ENCODE data around the gene CCNL2.

CCNL2 gene

DNA sequence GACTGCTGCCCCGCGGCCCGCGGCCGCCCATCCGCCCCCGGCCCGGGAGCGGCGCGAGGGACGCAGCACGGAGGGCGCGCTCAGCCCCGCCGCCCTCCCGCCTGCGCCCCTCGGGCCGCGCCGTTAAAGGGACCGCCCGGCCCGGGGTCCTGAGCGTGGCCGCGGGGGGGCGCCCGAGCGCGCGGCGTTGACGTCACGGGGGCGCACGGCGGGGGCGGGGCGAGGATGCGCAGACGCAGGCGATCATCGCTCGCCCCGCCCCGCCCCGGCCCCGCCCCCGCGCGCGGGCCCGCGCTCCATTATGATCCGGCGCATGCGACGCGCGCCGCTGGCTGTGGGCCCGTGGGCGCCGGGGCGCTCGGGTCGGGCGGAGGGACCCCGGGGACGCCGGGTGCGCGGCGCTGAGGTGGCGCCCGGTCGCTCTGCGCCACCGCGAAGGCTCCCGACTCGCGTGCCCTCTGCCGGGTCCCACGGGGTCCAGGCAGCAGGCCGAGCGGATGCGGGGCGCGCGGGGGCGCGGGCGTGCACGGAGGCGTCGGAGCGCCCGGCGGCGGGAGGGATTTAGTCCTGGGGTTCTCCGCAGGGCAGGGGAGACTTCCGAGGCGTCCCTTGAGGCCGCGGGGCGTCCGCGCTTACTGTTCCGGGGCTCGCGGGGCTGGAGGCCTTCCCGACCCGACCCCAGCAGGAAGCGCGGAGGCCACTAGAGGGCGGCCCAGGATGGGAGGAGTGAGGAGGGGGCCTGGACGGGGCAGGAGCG lies 49.7 kb downstream of the CCNL2 start, which contains the start of gene DVL1:
TSS of gene DVL1 (minus strand) at position 163 of the 757 bp plus-strand sequence. CDS start 353 bp downstream, outside the sequence.
- peak; percentile 47 for TF ChIP-seq POLR2A (IDR thresholded peaks at IDR 0.05; ENCODE audit: low read length)
- no peak for TF ChIP-seq GATA1 (IDR thresholded peaks at IDR 0.05; ENCODE audit: low read depth, low read length)
- peak; percentile 81 to 91 for DNase-seq

DNA sequence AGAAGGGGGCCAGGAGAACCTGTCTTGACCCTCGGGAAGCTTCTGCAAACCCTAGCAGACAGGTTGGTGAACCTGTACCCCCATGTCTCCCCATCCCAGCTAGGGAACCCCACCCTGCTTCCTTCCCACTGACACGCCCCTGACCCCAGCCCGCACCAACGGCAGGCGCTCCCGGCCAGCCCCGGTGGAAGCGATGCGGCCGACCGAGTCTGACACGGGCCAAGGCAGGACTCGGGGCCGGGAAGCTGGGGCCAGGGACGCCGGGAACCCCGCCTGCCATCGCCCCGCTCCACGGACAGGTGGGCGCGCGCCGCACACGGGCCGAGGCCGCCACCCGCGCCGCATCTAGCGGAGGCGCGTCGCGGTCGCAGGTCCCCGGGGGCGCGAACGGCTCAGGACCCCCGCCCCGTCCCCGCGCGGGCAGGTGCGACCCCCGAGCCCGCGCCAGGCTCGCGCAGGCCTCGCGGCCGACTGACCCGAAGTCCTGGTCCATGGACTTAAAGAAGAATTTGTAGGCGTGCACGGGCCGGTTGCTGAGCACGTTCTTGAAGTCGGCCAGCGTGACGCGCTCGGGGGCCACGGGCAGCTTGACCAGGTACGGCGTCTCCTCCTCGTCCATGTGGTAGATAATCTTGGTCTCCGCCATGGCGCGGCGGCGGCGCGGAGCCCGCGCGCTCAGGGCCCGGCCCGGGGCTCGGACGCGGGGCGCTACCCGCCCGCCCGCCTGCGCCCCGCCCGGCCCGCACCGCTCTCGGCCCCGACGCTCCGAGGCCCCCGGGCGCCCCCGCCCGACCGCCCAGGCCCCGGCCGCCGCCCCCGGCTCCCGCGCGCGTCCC lies 50.5 kb downstream of the CCNL2 start:
- DNase-seq: peak; percentile 68 to 83
- no peak for TF ChIP-seq GATA1 (IDR thresholded peaks at IDR 0.05; ENCODE audit: low read depth, low read length)

DNA sequence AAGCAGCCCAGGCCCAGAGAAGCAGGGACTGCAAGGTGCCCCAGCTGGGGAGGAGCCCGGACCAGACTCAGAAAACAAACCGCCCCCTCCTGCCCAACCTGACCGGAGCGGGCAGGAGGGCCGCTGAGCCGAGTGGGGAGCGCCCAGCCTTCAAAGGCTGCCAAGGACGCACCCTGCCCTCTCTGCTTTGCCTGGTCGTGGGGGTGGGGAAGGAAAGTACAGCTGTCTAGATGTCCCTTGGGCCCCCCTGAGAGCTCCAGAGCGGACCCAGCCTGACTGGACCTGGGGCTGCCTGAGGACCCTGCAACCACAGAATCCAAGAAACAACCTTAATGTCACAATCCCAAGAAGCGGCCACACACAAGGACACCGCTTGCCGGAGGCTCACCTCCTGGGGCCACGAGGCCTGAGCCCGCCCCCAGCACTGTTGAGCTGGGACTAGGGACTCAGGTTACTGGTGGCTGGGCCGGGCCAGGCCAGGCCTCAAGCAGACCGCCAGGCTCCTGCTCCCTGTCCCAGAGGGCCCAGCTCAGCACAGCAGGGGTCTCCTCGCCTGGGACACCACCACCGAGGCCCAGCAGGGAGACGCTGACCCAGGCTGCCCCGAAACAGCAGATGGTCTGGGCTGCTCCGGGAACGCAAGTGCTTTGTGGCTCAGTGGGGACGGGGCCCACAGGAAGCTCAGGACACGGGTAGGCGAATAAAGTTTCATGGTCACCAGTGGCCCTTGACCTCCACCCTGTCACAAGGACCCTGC lies 51.3 kb downstream of the CCNL2 start:
- DNase-seq: no peak

DNA sequence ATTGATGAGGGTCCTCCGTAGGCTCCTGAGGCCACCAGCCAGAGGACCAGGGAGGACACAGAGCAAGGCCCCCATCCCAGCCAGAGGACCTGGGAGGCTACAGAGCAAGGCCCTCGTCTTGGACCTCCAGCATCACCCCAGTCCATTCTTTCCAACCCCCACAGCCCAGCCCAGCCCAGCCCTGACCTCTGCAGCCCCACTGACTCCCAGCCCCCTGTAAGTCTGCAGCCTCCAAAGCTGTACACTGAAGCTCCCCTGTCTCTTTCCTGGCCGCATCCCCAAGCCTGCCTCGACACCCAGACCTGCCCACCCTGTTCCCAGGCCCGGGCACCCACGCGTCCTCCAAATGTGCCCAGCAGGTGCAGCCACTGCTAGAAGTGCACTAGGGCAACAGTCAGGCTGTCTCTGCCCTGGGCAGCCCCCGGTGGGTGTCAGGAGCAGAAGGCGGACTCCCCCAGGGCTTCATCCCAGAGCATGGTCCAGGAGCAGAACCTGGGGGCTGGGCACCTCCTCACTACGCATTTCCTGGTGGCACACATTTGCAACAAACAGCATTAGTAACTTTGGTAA lies 52.0 kb downstream of the CCNL2 start:
- no peak for DNase-seq
- TF ChIP-seq GATA1 (IDR thresholded peaks at IDR 0.05; ENCODE audit: low read depth, low read length): no peak
- TF ChIP-seq POLR2A (IDR thresholded peaks at IDR 0.05; ENCODE audit: low read length): no peak

More for the DNA sequence above, 51.3 kb downstream of the CCNL2 start:
- TF ChIP-seq POLR2A (IDR thresholded peaks at IDR 0.05; ENCODE audit: low read length) (no peak), GATA1 (IDR thresholded peaks at IDR 0.05; ENCODE audit: low read depth, low read length) (no peak)

DNA sequence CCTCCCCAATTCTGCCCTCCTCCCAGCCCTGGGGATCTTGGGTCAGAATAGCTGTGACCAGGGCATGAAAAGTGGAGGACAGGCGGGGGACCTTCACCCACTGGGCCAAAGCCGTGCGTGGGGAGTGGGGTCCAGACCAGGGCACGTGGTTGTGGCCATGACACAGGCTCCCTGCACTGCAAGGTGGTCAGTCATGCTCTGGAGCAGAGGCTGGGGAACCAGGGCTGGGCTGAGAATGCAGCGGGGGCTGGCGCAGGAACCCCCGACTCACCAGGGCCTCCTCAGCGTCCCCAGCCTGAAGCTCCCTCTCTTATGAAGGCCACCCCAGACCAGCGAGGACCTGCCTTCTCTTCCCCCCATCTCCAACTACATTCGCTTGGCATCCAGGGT lies 52.6 kb downstream of the CCNL2 start:
- no peak for DNase-seq

DNA sequence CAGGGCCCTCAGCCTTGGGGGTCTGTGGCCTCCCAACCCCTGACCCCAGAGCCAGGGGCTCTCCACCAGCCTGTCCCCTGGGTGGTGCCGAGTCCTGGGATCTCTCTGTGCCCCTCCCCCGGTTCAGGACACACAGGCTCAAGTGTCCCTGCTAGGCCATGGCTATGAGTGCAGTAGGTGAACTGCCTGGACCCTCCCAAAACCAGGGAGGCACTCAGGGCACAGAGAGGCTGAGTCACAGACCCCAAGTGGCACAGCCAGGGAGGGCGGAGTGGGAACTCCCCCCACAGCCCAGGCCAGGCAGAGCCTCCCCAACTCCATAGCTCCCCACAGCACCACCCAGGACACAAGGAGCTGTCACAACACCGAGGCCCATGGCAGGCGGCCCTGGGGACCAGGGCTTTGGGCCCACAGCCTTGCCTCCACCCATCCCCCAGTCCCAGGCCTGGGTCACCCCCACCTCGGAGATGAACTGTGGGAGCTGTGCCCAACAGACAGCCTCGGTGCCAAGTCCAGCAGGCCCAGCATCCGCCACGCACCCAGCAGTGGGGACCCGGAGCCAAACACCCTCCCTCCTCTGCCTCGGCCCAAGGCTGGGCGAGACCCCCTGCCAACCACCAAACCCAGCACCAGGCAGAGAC lies 53.2 kb downstream of the CCNL2 start:
- TF ChIP-seq GATA1 (IDR thresholded peaks at IDR 0.05; ENCODE audit: low read depth, low read length) (no peak), POLR2A (IDR thresholded peaks at IDR 0.05; ENCODE audit: low read length) (no peak)
- no peak for DNase-seq

More for the DNA sequence above, 52.6 kb downstream of the CCNL2 start:
- no peak for TF ChIP-seq POLR2A (IDR thresholded peaks at IDR 0.05; ENCODE audit: low read length)
- no peak for TF ChIP-seq GATA1 (IDR thresholded peaks at IDR 0.05; ENCODE audit: low read depth, low read length)

DNA sequence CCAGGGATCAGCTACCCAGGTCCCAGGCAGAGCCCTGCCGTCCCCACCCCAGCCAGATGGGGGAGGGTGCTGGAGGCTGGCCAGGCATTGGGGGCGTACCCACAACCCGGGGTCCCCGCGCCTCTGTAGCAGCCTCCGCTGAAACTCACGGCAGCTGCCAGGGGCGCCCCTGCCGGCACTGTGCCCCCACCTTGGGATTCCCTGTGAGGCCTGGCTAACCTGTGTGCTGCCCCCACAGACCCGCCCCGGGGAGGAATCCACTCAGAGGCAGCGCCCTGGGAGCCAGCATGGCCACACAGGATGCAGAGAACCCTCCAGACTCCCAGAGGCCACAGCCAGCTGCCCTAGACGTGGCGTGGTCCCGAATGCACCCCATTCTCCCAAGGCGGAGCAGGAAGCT lies 53.8 kb downstream of the CCNL2 start:
- no peak for TF ChIP-seq POLR2A (IDR thresholded peaks at IDR 0.05; ENCODE audit: low read length)
- TF ChIP-seq GATA1 (IDR thresholded peaks at IDR 0.05; ENCODE audit: low read depth, low read length): no peak
- DNase-seq: no peak

DNA sequence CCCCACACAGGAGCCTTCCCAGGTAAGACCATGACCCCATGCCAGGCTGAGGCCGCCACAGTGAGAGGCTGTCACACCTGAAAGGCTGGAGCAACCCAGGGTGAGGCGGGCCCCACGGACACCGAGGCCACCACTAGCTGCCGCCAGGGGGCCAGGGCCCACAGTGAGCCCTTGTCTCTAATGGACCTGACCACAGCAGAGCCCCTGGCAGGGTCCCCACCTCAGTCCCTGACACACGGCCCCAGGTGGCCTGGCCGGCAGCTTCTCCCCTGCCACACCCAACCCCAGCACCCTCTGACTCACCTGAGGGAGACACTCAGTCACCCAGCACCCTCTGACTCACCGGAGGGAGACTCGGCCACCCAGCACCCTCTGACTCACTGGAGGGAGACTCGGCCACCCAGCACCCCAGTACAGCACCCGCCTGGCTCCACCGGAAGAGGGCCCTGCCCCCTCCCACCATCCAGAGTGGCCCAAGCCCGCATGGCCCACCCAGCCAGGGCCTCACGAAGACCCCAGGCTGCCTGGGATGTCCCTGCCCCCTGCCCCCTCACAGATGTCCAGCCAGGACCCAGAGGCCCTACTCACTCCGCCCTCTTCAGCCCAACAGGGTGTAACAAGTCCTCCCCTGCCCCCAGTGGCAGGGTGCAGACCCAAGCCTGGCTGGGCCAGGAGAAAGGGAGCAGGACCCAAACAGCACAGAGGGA lies 54.3 kb downstream of the CCNL2 start:
- peak; percentile 27 to 62 for DNase-seq
- TF ChIP-seq GATA1 (IDR thresholded peaks at IDR 0.05; ENCODE audit: low read depth, low read length): no peak
- no peak for TF ChIP-seq POLR2A (IDR thresholded peaks at IDR 0.05; ENCODE audit: low read length)

DNA sequence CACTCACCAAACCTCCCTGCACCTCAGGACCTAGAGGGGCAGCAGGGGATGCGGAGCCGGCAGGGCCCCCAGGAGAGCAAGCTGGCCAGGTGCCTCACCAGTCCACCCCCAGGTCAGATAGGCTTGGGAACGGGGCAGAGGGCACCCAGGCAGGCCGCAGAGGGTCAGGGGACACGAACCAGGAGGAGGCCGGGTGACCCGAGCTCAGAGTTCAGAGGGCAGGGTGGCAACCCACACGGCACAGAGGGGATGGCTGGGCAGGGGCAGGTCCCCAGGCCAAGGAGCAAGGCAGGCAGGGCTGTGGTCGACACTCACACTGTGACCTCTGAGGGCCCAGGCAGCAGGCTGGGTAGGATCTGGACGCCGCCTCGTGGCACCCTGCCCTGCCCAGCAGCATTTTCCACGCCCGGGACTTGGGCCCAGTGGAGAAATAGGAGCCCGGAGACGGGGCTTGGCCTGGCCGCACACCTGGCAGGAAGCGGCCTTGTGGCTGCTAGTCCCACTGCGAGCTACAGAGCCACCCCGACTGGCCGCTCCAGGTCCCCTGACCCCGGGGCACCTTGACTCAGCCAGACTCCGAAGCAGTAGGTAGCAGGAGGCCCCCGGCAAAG lies 55.2 kb downstream of the CCNL2 start:
- DNase-seq: no peak
- no peak for TF ChIP-seq POLR2A (IDR thresholded peaks at IDR 0.05; ENCODE audit: low read length)
- TF ChIP-seq GATA1 (IDR thresholded peaks at IDR 0.05; ENCODE audit: low read depth, low read length): no peak

DNA sequence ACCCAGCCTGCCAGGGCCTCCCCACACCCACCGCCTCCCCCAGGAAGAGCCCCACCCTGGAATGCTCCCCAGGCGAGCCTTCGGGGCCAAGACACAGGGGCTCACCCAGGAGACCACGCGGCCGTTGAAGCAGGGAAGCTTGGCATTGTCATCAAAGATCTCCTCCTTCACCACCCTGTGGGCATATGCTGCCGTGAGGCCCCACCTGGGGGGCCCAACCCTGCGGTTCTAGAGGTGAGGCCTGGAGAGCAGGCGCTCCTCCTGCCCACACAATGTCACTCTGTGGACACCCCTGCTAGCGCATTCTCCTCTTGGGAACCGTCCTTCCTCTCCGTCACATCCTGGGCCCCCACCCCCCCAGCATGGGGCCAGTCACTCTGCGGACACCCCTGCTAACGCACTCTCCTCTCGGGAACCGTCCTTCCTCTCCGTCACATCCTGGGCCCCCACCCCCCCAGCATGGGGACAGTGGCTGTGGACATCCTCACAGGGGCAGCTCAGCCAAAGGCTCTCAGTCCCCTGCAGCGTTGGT lies 56.5 kb downstream of the CCNL2 start:
- no peak for TF ChIP-seq GATA1 (IDR thresholded peaks at IDR 0.05; ENCODE audit: low read depth, low read length)
- TF ChIP-seq POLR2A (IDR thresholded peaks at IDR 0.05; ENCODE audit: low read length): no peak
- DNase-seq: no peak

DNA sequence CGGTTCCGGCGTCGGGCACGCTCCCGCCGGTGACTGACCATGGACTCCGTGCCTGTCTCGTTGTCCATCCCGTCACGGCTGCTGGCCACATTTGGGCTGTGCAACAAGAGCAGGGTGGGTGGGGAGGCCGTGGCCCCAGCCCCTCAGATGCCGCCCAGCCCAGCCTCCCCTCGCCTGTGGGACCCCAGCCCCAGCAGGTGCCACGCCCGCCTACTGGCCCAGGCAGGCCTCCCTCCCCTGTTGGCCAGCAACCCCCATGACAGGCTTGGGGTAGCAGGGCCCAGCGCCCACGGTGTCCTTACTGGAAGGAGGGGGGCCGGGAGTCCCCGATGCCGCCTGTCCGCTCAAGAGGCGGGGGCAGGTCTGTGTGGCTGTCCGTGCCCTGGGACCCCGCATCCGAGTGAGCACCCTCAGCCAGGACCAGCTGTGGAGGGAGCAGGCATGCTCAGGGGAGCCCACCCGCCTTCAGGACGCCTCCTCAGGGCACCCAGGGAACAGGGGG lies 57.0 kb downstream of the CCNL2 start:
- no peak for DNase-seq
- no peak for TF ChIP-seq POLR2A (IDR thresholded peaks at IDR 0.05; ENCODE audit: low read length)
- TF ChIP-seq GATA1 (IDR thresholded peaks at IDR 0.05; ENCODE audit: low read depth, low read length): no peak

DNA sequence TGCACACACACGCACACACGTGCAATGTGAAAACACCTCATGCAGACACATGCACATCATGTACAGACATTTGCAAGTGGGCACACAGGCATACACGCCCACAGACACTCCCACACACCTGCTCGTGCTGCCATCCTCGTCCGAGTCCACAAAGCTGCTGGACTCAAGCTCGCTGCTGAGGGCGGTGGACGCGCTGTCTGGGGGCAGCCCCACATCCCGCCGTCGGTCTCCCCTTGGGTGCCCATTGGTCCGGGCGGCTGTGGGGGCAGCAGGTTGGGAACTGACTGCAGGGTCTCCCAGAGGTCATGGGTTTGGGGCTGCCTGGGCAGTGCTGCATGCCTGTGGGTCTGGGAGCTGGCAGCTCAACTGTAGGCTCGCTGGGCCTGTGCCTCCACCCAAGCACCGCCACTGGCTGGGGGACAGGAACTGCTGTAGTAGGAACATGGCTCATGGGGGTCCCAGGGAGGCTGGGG lies 57.5 kb downstream of the CCNL2 start:
- no peak for TF ChIP-seq POLR2A (IDR thresholded peaks at IDR 0.05; ENCODE audit: low read length)
- no peak for TF ChIP-seq GATA1 (IDR thresholded peaks at IDR 0.05; ENCODE audit: low read depth, low read length)

More for the DNA sequence above, 57.5 kb downstream of the CCNL2 start:
- DNase-seq: no peak
